A549 (cell line): ENCODE data around the gene PYGB. TPM values are rescaled to one million over a fixed set of nuclear protein-coding genes. Genes with fewer than 3 reads are reported as not detected.
A peak's percentile ranks its signal among the peaks of the same experiment; 100 is the strongest.

Experiments
- ATAC-seq, 2 experiments: fragments of 200-7000 bp in 1 of 2; fragments of >200 bp in 1 of 2; cut with Nextera tagmentation in 1 of 2; cut with Tn5 transposase in 1 of 2; 3 replicates each; pipeline versions ENCODE4 v1.8.0 to v1.9.1; 2018 to 2020; ENCODE audit warnings: mild to moderate bottlenecking in 1 of 2, moderate library complexity in 1 of 2
- CTCF ChIA-PET: fragments of 300-600 bp; sonication (Branson Sonifier 250); formaldehyde crosslinking; extraction: SDS; loops from one replicate; lab custom pipeline; 2021; ENCODE audit warnings: antibody characterized with exemption, inconsistent platforms; lab: Yijun Ruan, JAX
- POLR2A ChIA-PET: fragments of 350-600 bp; formaldehyde crosslinking; extraction: SDS; loops from one replicate; lab custom pipeline; 2021; ENCODE audit warnings: antibody characterized with exemption, inconsistent platforms; lab: Yijun Ruan, JAX
- DNase-seq, 2 experiments: peaks; one replicate each; pipeline versions ENCODE4 v3.0.0 to v3.0.0-alpha.2; 2011 to 2016; ENCODE audit warnings: low read depth in 1 of 2, low spot score in 1 of 2
- FAIRE-seq: peaks from 2 replicates; lab custom pipeline; 2011; peaks lifted over from hg19 to GRCh38; lab: Jason Lieb, UNC
- H3K27ac ChIP-seq, 2 experiments: fragments of >200 bp; sonication (Bioruptor Twin); formaldehyde crosslinking; 3 replicates each; pipeline ENCODE4 v1.5.1; 2016 to 2017
- H3K4me1 ChIP-seq: fragments of >200 bp; sonication (Bioruptor Twin); formaldehyde crosslinking; 3 replicates; pipeline ENCODE4 v1.6.1; 2016
- H3K4me2 ChIP-seq: fragments of >200 bp; sonication (Bioruptor Twin); formaldehyde crosslinking; 3 replicates; pipeline ENCODE4 v1.6.1; 2016
- H3K4me3 ChIP-seq: fragments of >200 bp; sonication (Bioruptor Twin); formaldehyde crosslinking; 3 replicates; pipeline ENCODE4 v1.5.1; 2016
- H3K9me3 ChIP-seq: fragments of >200 bp; sonication (Bioruptor Twin); formaldehyde crosslinking; 3 replicates; pipeline ENCODE4 v1.6.1; 2016
- ESRRA ChIP-seq: fragments of 150-350 bp; IDR thresholded peaks from 2 replicates; pipeline ENCODE4 v1.6.1; 2014; ENCODE audit warnings: mild to moderate bottlenecking, low read length, borderline replicate concordance
- JUN ChIP-seq, 2 experiments: fragments of >200 bp; sonication (Bioruptor Twin); formaldehyde crosslinking; IDR thresholded peaks; 2 replicates in 1 of 2; 3 replicates in 1 of 2; pipeline ENCODE4 v1.6.1; 2016 to 2017
- KDM1A ChIP-seq: fragments of 200-600 bp; sonication (generic); IDR thresholded peaks from 2 replicates; pipeline ENCODE4 v1.6.1; 2016; ENCODE audit warnings: low read depth, mild to moderate bottlenecking
- MAZ ChIP-seq: fragments of 150-350 bp; IDR thresholded peaks from 2 replicates; pipeline ENCODE4 v1.6.1; 2014; ENCODE audit warnings: antibody characterized with exemption, low read depth, low read length, borderline replicate concordance
- MYC ChIP-seq: IDR thresholded peaks from 2 replicates; pipeline ENCODE4 v1.6.1; 2012; ENCODE audit warnings: mild to moderate bottlenecking, inconsistent platforms, low read length, improper control_type of control experiment, borderline replicate concordance
- NR3C1 ChIP-seq: fragments of >200 bp; sonication (Bioruptor Twin); formaldehyde crosslinking; IDR thresholded peaks from 3 replicates; pipeline ENCODE4 v1.6.1; 2017
- POLR2AphosphoS2 ChIP-seq: conservative IDR thresholded peaks from 2 replicates; pipeline ENCODE4 v1.6.1; 2012; ENCODE audit warnings: low read length, improper control_type of control experiment, inconsistent platforms
- RAD21 ChIP-seq, 2 experiments: fragments of >200 bp in 1 of 2; sonication (Bioruptor Twin) in 1 of 2; formaldehyde crosslinking in 1 of 2; IDR thresholded peaks in 1 of 2; conservative IDR thresholded peaks in 1 of 2; 2 replicates in 1 of 2; 3 replicates in 1 of 2; pipeline ENCODE4 v1.6.1; 2012 to 2018; ENCODE audit warnings: inconsistent platforms in 1 of 2
- RNF2 ChIP-seq: fragments of 200-600 bp; sonication (generic); IDR thresholded peaks from 2 replicates; pipeline ENCODE4 v1.6.1; 2016; ENCODE audit warnings: low read depth, mild to moderate bottlenecking, antibody characterized with exemption, moderate library complexity, borderline replicate concordance
- SMC3 ChIP-seq: fragments of >200 bp; sonication (Bioruptor Twin); formaldehyde crosslinking; IDR thresholded peaks from 3 replicates; pipeline ENCODE4 v1.6.1; 2018; ENCODE audit warnings: inconsistent platforms
- TFCP2L1 ChIP-seq: fragments of 250-450 bp; sonication (Bioruptor Pico); IDR thresholded peaks from 2 replicates; pipeline ENCODE4 v1.5.0; 2021; ENCODE audit warnings: mild to moderate bottlenecking
- TP53 ChIP-seq: fragments of 250-450 bp; sonication (Bioruptor Pico); IDR thresholded peaks from 2 replicates; pipeline ENCODE4 v1.5.0; 2021; ENCODE audit warnings: mild to moderate bottlenecking, moderate library complexity
- ZFP36 ChIP-seq: fragments of 450-650 bp; IDR thresholded peaks from 2 replicates; pipeline ENCODE4 v1.6.1; 2014; ENCODE audit warnings: borderline replicate concordance; ENCODE audit not compliant: partially characterized antibody
- WGBS: methylation state at CpG from one replicate; pipeline ENCODE4 v1.1.6; 2017; ENCODE audit errors: missing lambda C conversion rate; 5-methylcytosine and 5-hydroxymethylcytosine counted together
- polyA plus RNA-seq, 4 experiments: library from polyadenylated mRNA; depleted of rRNA in 3 of 4; stranded (reverse); fragments of >200 nt; fragmentation: RNase III in 1 of 4; extraction: RNeasy Plus Mini Kit Qiagen cat#74134 plus additional on column Dnase treatment in 1 of 4; gene quantifications; 2 replicates in 3 of 4; 3 replicates in 1 of 4; pipeline ENCODE4 v1.2.3, GENCODE V29; 2011 to 2017
- TF ChIP-seq, protein P1 (sequence below): IDR thresholded peaks from 2 replicates; pipeline ENCODE4 v1.6.1; 2012
- TF ChIP-seq, protein P2 (sequence below): fragments of >200 bp; sonication (Bioruptor Twin); formaldehyde crosslinking; IDR thresholded peaks from 2 replicates; pipeline ENCODE4 v1.6.1; 2016
- TF ChIP-seq, protein P3 (sequence below): IDR thresholded peaks from 2 replicates; pipeline ENCODE4 v1.6.1; 2012; ENCODE audit warnings: low read depth, borderline replicate concordance
- TF ChIP-seq, protein P4 (sequence below): fragments of 200-600 bp; sonication (generic); IDR thresholded peaks from 2 replicates; pipeline ENCODE4 v1.6.1; 2016; ENCODE audit warnings: antibody characterized with exemption, mild to moderate bottlenecking, moderate library complexity
- TF ChIP-seq, protein P5 (sequence below): IDR thresholded peaks from 2 replicates; pipeline ENCODE4 v1.6.1; 2012
- TF ChIP-seq, protein P6 (sequence below): fragments of >200 bp; sonication (Bioruptor Twin); formaldehyde crosslinking; IDR thresholded peaks from 3 replicates; pipeline ENCODE4 v1.5.1; 2016

The PYGB gene
- polyA plus RNA-seq, 2 of the 4 experiments (the other 2 are of a cell fraction) = 93.2 to 100 TPM

DNA sequence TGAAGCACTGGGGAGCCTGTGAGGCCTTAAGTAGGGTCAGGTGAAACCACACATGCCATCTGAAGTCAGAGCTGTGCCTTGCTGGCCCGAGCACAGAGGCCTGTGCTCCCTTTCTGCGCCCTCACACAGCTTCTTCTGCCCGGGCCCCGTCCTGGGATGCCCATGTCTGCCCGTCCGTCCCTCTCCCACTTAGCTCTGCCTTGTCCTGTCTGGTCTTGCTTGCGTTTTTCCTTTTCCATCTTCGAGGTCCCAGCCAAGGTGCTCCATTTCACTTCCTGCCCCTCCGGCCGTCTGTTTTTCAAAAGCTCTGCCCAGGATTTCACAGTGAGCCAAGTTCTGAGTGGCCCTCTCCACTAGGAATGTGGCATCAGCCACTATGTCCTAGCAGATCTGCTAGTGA, 45.6 kb downstream of the PYGB start:
- H3K9me3 ChIP-seq = no peaks in the 10 kb centered on the region
- POLR2A ChIA-PET = interaction anchor here (0.9 to 1.4 kb wide), 2 partner anchors 97 to 105 kb away, joined by 3 to 4 read pairs; partner anchors contain the start of gene ABHD12
- TF ChIP-seq, protein P1, sequence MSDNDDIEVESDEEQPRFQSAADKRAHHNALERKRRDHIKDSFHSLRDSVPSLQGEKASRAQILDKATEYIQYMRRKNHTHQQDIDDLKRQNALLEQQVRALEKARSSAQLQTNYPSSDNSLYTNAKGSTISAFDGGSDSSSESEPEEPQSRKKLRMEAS = no peak
- TF ChIP-seq, protein P2, sequence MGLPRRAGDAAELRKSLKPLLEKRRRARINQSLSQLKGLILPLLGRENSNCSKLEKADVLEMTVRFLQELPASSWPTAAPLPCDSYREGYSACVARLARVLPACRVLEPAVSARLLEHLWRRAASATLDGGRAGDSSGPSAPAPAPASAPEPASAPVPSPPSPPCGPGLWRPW = no peak
- TF ChIP-seq POLR2AphosphoS2 = no peak
- TF ChIP-seq, protein P3, sequence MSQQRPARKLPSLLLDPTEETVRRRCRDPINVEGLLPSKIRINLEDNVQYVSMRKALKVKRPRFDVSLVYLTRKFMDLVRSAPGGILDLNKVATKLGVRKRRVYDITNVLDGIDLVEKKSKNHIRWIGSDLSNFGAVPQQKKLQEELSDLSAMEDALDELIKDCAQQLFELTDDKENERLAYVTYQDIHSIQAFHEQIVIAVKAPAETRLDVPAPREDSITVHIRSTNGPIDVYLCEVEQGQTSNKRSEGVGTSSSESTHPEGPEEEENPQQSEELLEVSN = no peak
- TF ChIP-seq MAZ = no peak
- TF ChIP-seq ESRRA = no peak
- TF ChIP-seq SMC3 = no peak
- H3K27ac ChIP-seq = peak overlapping the region in 1 of 2 experiments; percentile 79; a peak in 3 of 6 replicates
- ATAC-seq (no peak), FAIRE-seq (no peak), DNase-seq (no peak)
- no peak overlapping the region for H3K4me2 ChIP-seq
- CTCF ChIA-PET = interaction anchor here (0.5 to 5.1 kb wide), 21 partner anchors 9 to 299 kb away, joined by 3 to 135 read pairs (median 9); partner anchors contain the start of genes GINS1 and PYGB
- peaks cover 35% of the 10 kb centered on the region for H3K4me1 ChIP-seq
- H3K4me3 ChIP-seq = no peak overlapping the region
- 79% methylated on average over 10 of the region's 10 CpGs for WGBS

DNA sequence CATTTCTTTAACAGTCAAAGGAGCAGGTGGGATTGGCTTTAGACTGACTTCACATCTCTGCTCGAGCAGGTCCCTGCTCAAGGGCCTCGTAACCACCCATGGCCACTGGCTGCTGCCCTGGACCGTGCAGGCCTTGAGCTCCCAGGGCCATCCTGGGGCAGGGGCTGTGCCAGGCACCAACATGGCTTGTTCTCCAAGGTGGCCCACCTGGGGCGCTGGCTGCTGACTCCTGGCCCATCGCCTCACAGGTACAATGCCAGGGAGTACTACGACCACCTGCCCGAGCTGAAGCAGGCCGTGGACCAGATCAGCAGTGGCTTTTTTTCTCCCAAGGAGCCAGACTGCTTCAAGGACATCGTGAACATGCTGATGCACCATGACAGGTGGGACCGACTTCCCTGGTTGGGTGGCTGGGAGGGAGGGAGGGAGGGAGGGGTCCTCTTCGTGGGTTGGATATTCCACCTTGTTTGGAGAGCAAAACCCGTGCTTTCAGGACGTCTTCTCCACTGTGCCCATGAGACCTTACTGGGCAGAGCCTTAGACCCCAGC, 46.1 kb downstream of the PYGB start:
- TF ChIP-seq NR3C1 = no peak
- TF ChIP-seq KDM1A = no peak
- no peak for TF ChIP-seq ESRRA
- Histone ChIP-seq H3K4me1 (peaks cover 40% of the 10 kb centered on the region), H3K4me3 (no peak overlapping the region), H3K9me3 (no peaks in the 10 kb centered on the region), H3K27ac (peak overlapping the region in 1 of 2 experiments; percentile 79; a peak in 4 of 6 replicates), H3K4me2 (no peak overlapping the region)
- DNase-seq = no peak
- CTCF ChIA-PET = interaction anchor here (0.7 to 5.1 kb wide), 26 partner anchors 9 to 299 kb away, joined by 3 to 135 read pairs (median 6); partner anchors contain the start of genes GINS1, NINL and PYGB
- ATAC-seq = 0 out of 6 replicates have a peak, but pooled peaks of 1 of the 2 experiments have one; percentile 0
- 94% methylated on average over 12 of the region's 13 CpGs for WGBS
- FAIRE-seq = no peak
- POLR2A ChIA-PET = interaction anchor here (1.4 kb wide), 1 partner anchor 105 kb away, joined by 4 read pairs; no protein-coding TSS in a partner anchor

DNA sequence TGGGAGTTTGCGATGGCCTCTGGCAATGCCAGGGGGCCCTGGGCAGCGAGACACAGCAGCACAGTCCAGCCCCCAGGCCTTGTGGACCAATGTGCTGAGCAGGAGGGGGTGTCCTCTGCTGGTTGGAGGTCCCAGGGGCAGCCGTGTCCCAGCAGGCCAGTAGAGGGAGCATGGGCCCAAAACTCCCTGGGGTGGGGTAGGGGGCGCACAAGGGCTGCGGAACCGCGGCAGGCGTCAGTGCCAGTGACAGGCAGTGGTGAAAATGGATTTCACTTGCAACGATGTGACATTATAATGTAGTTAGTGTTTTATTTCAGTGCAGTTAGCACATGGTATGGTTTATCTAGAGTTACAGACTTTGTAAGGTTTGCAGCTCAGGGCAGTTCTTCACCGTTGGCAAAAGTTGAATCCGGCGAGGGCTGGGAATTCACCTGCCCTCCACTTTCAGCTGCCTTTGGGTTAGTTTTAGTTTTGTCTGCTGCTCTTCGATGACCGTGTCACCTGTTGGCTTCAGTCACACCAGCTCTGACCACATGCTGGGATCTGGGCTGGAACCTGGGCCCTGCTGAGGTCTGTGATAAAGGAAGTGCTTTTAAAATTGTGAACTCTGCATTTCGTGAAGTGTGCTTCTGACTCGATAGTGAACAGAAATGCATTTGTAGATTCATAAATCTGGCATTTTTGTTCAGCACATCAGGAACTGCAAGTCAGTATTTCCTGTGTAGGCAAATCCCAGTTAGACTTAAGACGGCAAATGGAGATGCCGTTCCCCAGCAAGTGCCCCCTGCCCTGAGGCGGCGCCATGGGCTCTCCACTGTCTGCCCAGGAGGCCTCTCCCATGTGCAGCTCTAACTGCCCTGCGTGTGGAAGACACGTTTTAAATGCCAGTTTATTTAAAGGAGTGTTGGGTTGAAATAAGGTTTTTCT, 46.8 kb downstream of the PYGB start:
- Histone ChIP-seq H3K27ac (peak overlapping the region in 1 of 2 experiments; percentile 79; a peak in 4 of 6 replicates), H3K4me3 (no peak overlapping the region), H3K4me2 (no peak overlapping the region), H3K4me1 (peaks cover 48% of the 10 kb centered on the region), H3K9me3 (no peaks in the 10 kb centered on the region)
- FAIRE-seq (peak; percentile 73), DNase-seq (peak; percentile 76 to 88), ATAC-seq (peak; percentile 57 to 85)
- ChIA-PET POLR2A (interaction anchor here (1.4 to 1.6 kb wide), 3 partner anchors 47 to 105 kb away, joined by 3 to 6 read pairs (median 4); partner anchors contain the start of gene PYGB), CTCF (interaction anchor here (0.6 to 5.1 kb wide), 41 partner anchors 8 to 300 kb away, joined by 3 to 135 read pairs (median 4); partner anchors contain the start of genes GINS1, NINL and PYGB)
- WGBS = 68% methylated on average over 21 of the region's 22 CpGs
- TF ChIP-seq SMC3 = peak; percentile 91
- TF ChIP-seq JUN (IDR thresholded peaks at IDR 0.05) = no peak; a peak in 1 of 5 replicates
- TF ChIP-seq POLR2AphosphoS2 = 0 out of 2 replicates have a peak, but pooled peaks have one; percentile 77
- TF ChIP-seq, protein P4, sequence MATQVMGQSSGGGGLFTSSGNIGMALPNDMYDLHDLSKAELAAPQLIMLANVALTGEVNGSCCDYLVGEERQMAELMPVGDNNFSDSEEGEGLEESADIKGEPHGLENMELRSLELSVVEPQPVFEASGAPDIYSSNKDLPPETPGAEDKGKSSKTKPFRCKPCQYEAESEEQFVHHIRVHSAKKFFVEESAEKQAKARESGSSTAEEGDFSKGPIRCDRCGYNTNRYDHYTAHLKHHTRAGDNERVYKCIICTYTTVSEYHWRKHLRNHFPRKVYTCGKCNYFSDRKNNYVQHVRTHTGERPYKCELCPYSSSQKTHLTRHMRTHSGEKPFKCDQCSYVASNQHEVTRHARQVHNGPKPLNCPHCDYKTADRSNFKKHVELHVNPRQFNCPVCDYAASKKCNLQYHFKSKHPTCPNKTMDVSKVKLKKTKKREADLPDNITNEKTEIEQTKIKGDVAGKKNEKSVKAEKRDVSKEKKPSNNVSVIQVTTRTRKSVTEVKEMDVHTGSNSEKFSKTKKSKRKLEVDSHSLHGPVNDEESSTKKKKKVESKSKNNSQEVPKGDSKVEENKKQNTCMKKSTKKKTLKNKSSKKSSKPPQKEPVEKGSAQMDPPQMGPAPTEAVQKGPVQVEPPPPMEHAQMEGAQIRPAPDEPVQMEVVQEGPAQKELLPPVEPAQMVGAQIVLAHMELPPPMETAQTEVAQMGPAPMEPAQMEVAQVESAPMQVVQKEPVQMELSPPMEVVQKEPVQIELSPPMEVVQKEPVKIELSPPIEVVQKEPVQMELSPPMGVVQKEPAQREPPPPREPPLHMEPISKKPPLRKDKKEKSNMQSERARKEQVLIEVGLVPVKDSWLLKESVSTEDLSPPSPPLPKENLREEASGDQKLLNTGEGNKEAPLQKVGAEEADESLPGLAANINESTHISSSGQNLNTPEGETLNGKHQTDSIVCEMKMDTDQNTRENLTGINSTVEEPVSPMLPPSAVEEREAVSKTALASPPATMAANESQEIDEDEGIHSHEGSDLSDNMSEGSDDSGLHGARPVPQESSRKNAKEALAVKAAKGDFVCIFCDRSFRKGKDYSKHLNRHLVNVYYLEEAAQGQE = no peak
- peak; percentile 76; the same call in 1 of the 2 replicates for TF ChIP-seq TP53 (CRISPR knock-in tag)
- 0 out of 2 replicates have a peak, but pooled peaks have one; percentile 10 for TF ChIP-seq TFCP2L1 (CRISPR knock-in tag)
- TF ChIP-seq RAD21 (conservative IDR thresholded peaks at IDR 0.05 in 1 of 2, IDR thresholded peaks at IDR 0.05 in 1 of 2) = peak; percentile 85 to 89
- TF ChIP-seq, protein P5, sequence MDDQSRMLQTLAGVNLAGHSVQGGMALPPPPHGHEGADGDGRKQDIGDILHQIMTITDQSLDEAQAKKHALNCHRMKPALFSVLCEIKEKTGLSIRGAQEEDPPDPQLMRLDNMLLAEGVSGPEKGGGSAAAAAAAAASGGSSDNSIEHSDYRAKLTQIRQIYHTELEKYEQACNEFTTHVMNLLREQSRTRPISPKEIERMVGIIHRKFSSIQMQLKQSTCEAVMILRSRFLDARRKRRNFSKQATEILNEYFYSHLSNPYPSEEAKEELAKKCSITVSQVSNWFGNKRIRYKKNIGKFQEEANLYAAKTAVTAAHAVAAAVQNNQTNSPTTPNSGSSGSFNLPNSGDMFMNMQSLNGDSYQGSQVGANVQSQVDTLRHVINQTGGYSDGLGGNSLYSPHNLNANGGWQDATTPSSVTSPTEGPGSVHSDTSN = peak; percentile 70; the same call in 1 of the 2 replicates
- no peak for TF ChIP-seq RNF2
- TF ChIP-seq, protein P6, sequence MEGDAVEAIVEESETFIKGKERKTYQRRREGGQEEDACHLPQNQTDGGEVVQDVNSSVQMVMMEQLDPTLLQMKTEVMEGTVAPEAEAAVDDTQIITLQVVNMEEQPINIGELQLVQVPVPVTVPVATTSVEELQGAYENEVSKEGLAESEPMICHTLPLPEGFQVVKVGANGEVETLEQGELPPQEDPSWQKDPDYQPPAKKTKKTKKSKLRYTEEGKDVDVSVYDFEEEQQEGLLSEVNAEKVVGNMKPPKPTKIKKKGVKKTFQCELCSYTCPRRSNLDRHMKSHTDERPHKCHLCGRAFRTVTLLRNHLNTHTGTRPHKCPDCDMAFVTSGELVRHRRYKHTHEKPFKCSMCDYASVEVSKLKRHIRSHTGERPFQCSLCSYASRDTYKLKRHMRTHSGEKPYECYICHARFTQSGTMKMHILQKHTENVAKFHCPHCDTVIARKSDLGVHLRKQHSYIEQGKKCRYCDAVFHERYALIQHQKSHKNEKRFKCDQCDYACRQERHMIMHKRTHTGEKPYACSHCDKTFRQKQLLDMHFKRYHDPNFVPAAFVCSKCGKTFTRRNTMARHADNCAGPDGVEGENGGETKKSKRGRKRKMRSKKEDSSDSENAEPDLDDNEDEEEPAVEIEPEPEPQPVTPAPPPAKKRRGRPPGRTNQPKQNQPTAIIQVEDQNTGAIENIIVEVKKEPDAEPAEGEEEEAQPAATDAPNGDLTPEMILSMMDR = peak; percentile 96
- TF ChIP-seq ZFP36 = no peak
- TF ChIP-seq MYC = 0 out of 2 replicates have a peak, but pooled peaks have one; percentile 24
